Endothelial cell of umbilical vein (primary cell): ENCODE data around the gene DXO.

Experiments
- CTCF ChIP-seq, 2 donors: IDR thresholded peaks; 1 replicate in 1 of 2; 2 replicates in 1 of 2; pipeline ENCODE4 v1.5.1; 2011; ENCODE audit warnings: low read length in 2 of 2, mild to moderate bottlenecking in 2 of 2, moderate library complexity in 2 of 2, control low read depth in 1 of 2, inconsistent platforms in 1 of 2, low read depth in 1 of 2; ENCODE audit not compliant: insufficient read depth in 1 of 2; ENCODE audit errors: extremely low read depth in 1 of 2
- EZH2 ChIP-seq: IDR thresholded peaks from 2 replicates; pipeline ENCODE4 v1.6.1; 2012; ENCODE audit warnings: borderline replicate concordance, low read depth, mild to moderate bottlenecking, moderate library complexity, low read length, inconsistent platforms; ENCODE audit not compliant: severe bottlenecking
- MAX ChIP-seq: IDR thresholded peaks from 2 replicates; pipeline ENCODE4 v1.6.1; 2011; ENCODE audit not compliant: insufficient read depth, insufficient read length
- MYC ChIP-seq: IDR thresholded peaks from one replicate; pipeline ENCODE4 v1.6.1; 2011; ENCODE audit warnings: mild to moderate bottlenecking, low read depth, low read length
- POLR2A ChIP-seq: IDR thresholded peaks from 2 replicates; pipeline ENCODE4 v1.6.1; 2012; ENCODE audit warnings: low read depth, mild to moderate bottlenecking, control low read depth, low read length
- POLR2AphosphoS5 ChIP-seq: IDR thresholded peaks from 2 replicates; pipeline ENCODE4 v1.6.1; 2012; ENCODE audit warnings: low read depth, mild to moderate bottlenecking, control low read depth, low read length, moderate library complexity; ENCODE audit not compliant: insufficient read depth

- peak; percentile 32 for TF ChIP-seq POLR2AphosphoS5
- no peak for TF ChIP-seq MAX
- TF ChIP-seq CTCF (IDR thresholded peaks at IDR 0.05; ENCODE audit: extremely low read depth in 1 of 2, insufficient read depth in 1 of 2, low read depth in 1 of 2, low read length in 2 of 2) = no peak
- TF ChIP-seq POLR2A = peak; percentile 40
- no peak for TF ChIP-seq MYC
- TF ChIP-seq EZH2 = no peak
These were observed 502 bp downstream of the DXO start for GRCh38 chr6:31971279-31971992.
